GM12874 (cell line): ENCODE data around the gene KRT74.

Source experiments
- TF ChIP-seq, protein P1 (sequence below): IDR thresholded peaks from 2 replicates; pipeline ENCODE4 v1.5.1; 2011; ENCODE audit warnings: low read depth, mild to moderate bottlenecking, control low read depth, low read length, moderate library complexity; ENCODE audit not compliant: insufficient read depth

The KRT74 gene

DNA sequence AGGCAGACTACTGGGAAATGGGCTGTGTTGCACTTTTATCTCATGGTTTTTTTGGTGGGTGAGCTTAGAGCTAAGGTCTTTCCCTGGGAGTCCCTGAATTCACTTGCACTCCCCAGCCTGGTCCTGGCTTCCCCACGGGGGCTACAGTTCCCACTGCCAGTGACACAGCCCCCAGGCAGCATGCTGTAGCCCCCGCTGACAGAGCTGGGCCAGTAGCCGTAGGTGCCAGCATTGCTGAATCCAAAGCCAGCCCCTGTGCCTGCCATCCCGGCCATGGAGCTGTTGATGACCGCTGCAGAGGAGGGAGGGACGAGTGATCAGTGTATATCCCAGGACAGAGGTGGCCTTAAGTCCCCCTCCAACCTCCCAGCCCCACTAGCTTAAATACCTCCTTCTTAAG, 34.5 kb upstream of the KRT74 start:
- TF ChIP-seq, protein P1, sequence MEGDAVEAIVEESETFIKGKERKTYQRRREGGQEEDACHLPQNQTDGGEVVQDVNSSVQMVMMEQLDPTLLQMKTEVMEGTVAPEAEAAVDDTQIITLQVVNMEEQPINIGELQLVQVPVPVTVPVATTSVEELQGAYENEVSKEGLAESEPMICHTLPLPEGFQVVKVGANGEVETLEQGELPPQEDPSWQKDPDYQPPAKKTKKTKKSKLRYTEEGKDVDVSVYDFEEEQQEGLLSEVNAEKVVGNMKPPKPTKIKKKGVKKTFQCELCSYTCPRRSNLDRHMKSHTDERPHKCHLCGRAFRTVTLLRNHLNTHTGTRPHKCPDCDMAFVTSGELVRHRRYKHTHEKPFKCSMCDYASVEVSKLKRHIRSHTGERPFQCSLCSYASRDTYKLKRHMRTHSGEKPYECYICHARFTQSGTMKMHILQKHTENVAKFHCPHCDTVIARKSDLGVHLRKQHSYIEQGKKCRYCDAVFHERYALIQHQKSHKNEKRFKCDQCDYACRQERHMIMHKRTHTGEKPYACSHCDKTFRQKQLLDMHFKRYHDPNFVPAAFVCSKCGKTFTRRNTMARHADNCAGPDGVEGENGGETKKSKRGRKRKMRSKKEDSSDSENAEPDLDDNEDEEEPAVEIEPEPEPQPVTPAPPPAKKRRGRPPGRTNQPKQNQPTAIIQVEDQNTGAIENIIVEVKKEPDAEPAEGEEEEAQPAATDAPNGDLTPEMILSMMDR = no peak

DNA sequence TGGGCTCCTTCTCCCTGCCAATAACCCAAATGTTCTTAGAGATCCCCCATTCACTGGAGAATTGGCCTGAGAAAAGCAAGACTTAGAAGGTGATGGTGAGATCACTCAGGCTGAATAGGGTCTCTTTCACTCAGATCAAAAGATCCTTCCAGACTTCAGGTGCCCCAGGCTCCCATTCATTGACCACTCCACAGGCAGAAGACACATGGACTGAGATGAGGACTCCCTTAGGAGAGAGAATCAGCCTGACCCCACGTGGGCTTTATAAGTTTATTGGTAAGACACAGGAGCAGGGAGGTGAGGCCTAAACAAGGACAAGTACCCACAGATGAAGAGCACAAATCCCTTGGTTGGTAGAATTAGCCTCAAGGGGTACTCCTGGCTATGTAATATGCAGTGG, 33.7 kb upstream of the KRT74 start:
- TF ChIP-seq, protein P1 = no peak

DNA sequence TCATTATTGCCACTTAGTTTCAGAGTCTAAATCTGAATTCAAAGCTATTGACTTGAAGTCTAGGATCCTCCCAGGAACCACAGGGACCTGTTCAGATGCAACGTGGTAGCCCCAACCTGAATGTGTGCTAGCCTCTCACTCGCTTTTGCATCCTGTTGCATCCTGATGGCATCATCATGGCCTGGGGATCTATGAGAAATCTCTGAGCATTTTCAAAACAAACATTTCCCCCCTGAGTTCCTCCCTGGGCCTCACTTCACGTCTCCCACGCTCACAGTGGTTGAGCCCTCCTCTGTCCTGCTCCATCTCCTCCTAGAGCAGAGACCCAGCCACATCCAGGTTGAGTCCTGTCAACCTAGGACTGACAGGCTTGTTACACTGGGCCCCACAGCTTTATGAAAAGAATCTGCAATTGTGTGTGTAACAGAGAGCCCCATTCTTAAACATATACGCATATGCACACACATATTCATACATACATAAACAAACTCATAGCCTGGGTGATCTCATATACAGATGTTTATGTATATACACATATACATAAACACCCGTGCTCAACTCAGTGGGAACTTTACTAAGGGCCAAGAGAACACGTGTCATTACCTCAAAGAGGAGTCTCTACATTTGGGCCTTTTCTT, 33.1 kb upstream of the KRT74 start:
- TF ChIP-seq, protein P1 = no peak

DNA sequence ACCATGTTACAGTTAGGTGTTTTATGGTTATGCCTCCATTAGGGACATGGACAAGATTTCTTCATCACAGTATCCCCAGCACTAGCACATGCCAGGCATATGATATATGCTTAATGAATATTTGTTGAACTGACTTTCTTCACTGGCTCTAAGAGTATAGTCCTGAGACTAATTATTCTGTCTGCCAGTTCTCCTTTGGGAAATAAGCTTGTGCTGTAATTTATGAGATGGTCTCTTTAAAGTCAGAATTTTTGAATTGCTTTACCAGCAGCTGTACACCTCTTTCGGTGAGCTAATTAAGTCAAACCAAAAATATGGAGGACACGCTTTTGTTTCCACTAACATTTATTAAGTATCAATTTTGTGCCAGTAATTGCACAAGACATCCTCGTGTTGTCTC, 32.5 kb upstream of the KRT74 start:
- TF ChIP-seq, protein P1 = no peak

DNA sequence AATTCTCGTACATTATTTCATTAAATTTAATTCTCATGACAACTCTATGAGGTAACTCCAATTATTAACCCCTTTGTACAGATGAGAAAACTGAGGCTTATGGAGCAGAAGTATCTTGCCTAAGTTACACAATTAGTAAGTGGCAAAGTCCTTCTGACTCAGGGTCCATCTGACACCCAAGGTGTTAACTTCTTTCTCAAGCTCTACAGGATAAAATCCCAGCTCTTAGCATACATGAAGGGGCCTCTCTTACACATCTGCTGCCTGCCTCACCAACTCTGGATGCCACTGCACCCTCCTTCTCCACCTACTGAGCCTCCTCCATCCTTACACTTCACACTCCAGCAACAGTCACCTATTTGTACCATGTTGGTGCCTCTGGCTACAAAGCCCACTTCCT, 31.9 kb upstream of the KRT74 start:
- TF ChIP-seq, protein P1 = no peak

DNA sequence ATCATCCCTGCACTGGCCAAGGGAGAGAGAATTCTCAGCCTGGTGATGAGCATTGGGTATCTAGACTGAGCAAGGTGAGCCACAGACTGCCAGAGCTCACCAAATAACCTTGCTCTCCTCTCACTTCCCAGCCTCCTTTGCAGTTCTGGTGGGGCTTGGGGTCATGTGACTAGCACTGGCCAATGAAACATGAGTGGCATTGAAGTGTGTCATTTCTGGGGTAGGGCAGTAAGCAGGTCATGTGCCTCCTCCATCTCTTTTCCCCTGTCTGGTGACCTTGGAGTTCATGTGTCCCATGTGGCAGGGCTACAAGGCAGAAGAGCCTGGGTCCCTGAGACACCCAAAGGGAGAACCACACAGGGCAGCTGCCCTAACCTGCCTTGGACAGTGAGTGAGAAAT, 31.2 kb upstream of the KRT74 start:
- TF ChIP-seq, protein P1 = no peak

DNA sequence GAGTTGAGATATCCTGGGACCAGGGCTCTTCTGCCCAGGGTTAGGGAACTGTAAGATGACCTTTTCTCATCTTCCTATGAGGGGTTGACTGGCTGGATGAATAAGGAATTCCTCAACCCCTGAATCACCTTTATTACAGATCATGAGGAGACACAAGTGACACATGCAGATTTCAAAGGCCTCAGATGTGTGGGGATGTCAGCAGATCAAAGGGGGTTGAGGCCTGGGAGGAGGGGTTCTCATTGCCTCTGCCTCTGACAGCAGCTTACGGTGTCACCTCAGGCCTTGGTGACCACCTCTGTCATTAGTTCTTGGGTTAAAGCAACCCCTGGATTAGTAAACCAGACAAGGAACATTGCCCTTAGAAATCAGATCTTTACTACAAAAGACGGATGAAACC, 29.7 kb upstream of the KRT74 start:
- TF ChIP-seq, protein P1 = no peak

DNA sequence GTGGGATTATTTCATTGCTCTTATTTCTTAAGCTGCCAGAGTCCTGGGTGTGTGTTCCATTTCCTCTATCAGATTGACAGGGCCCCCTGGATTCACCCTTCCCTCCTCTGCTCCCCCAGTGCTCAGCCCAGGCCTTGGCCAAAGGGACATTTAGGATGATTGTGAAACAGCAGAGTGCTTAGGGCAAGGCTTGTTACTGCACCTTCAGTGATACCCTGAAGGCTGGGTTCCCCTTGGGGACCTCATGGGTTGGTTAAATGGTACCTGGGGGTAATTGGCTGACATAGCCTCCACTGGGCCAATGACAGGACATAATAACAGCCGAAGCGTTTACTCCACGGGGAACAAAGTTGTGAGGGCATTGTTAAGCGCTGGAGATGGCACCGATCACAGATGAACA, 28.9 kb upstream of the KRT74 start:
- TF ChIP-seq, protein P1 = no peak
